Smooth muscle cell of the brain vasculature (primary cell): ENCODE results near the gene NKPD1.
A peak's percentile ranks its signal among the peaks of the same experiment; 100 is the strongest.

Source experiments
- DNase-seq: peaks from one replicate; pipeline ENCODE4 v3.0.0-alpha.2; 2012; ENCODE audit warnings: low read depth, low spot score

Gene NKPD1

GRCh38 chr19:45172611-45173208 lies 11.9 kb upstream of the NKPD1 start:
- no peak for DNase-seq

GRCh38 chr19:45172173-45172572 lies 11.4 kb upstream of the NKPD1 start:
- DNase-seq = no peak

GRCh38 chr19:45171211-45171623 lies 10.4 kb upstream of the NKPD1 start:
- DNase-seq = no peak

GRCh38 chr19:45170146-45171106 lies 9.6 kb upstream of the NKPD1 start:
- DNase-seq = no peak

GRCh38 chr19:45169602-45170001 lies 8.8 kb upstream of the NKPD1 start:
- no peak for DNase-seq

- DNase-seq = no peak
These were observed 8.1 kb upstream of the NKPD1 start for GRCh38 chr19:45168767-45169351.

GRCh38 chr19:45166723-45167252 lies 6.0 kb upstream of the NKPD1 start:
- DNase-seq = no peak

GRCh38 chr19:45164577-45165335 lies 4.0 kb upstream of the NKPD1 start:
- peak; percentile 21 for DNase-seq

- no peak for DNase-seq
These were observed 3.1 kb upstream of the NKPD1 start for GRCh38 chr19:45163751-45164460.

- no peak for DNase-seq
These were observed 2.4 kb upstream of the NKPD1 start for GRCh38 chr19:45163156-45163555.

- DNase-seq = no peak
These were observed 1.9 kb upstream of the NKPD1 start for GRCh38 chr19:45162608-45163143.

- no peak for DNase-seq
These were observed 1.2 kb upstream of the NKPD1 start for GRCh38 chr19:45161738-45162607.

- no peak for DNase-seq
These were observed 834 bp downstream of the NKPD1 start for GRCh38 chr19:45159971-45160324.

GRCh38 chr19:45159210-45159970 lies 1.4 kb downstream of the NKPD1 start:
- no peak for DNase-seq

- DNase-seq = no peak
These were observed 2.1 kb downstream of the NKPD1 start for GRCh38 chr19:45158503-45159209.

- DNase-seq = no peak
These were observed 4.0 kb downstream of the NKPD1 start for GRCh38 chr19:45156751-45157150.

GRCh38 chr19:45156011-45156630 lies 4.7 kb downstream of the NKPD1 start:
- DNase-seq = no peak
